ENCODE data around the gene PRKAG1.

DNA sequence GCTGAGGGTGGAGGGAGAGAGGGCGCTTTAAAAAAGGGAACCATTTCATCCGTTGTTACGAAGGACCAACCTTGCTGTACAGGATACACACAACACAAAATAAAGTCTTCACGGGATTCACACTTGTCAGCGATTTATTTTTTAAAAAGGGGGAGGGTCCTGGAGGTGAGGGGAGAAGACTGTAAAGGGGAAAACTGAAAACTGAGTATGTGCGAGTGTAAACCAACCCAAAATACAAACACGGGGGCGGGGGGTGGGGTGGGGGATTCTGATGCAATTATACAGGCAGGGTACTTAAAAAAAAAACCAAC, 499 bp upstream of the PRKAG1 start:
- TF ChIP-seq, protein P1, sequence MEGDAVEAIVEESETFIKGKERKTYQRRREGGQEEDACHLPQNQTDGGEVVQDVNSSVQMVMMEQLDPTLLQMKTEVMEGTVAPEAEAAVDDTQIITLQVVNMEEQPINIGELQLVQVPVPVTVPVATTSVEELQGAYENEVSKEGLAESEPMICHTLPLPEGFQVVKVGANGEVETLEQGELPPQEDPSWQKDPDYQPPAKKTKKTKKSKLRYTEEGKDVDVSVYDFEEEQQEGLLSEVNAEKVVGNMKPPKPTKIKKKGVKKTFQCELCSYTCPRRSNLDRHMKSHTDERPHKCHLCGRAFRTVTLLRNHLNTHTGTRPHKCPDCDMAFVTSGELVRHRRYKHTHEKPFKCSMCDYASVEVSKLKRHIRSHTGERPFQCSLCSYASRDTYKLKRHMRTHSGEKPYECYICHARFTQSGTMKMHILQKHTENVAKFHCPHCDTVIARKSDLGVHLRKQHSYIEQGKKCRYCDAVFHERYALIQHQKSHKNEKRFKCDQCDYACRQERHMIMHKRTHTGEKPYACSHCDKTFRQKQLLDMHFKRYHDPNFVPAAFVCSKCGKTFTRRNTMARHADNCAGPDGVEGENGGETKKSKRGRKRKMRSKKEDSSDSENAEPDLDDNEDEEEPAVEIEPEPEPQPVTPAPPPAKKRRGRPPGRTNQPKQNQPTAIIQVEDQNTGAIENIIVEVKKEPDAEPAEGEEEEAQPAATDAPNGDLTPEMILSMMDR (IDR thresholded peaks at IDR 0.05): no peak
- TF ChIP-seq, protein P2, sequence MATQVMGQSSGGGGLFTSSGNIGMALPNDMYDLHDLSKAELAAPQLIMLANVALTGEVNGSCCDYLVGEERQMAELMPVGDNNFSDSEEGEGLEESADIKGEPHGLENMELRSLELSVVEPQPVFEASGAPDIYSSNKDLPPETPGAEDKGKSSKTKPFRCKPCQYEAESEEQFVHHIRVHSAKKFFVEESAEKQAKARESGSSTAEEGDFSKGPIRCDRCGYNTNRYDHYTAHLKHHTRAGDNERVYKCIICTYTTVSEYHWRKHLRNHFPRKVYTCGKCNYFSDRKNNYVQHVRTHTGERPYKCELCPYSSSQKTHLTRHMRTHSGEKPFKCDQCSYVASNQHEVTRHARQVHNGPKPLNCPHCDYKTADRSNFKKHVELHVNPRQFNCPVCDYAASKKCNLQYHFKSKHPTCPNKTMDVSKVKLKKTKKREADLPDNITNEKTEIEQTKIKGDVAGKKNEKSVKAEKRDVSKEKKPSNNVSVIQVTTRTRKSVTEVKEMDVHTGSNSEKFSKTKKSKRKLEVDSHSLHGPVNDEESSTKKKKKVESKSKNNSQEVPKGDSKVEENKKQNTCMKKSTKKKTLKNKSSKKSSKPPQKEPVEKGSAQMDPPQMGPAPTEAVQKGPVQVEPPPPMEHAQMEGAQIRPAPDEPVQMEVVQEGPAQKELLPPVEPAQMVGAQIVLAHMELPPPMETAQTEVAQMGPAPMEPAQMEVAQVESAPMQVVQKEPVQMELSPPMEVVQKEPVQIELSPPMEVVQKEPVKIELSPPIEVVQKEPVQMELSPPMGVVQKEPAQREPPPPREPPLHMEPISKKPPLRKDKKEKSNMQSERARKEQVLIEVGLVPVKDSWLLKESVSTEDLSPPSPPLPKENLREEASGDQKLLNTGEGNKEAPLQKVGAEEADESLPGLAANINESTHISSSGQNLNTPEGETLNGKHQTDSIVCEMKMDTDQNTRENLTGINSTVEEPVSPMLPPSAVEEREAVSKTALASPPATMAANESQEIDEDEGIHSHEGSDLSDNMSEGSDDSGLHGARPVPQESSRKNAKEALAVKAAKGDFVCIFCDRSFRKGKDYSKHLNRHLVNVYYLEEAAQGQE (IDR thresholded peaks at IDR 0.05; ENCODE audit: insufficient read depth in 1 of 2, low read depth in 2 of 2, low read length in 1 of 2): no peak

Measured in Panc1 (cell line).